Suprapubic skin (tissue), 4 donors: ENCODE measurements around the gene CDPF1.

Experiments
- POLR2A ChIP-seq, 2 donors: fragments of 450-650 bp; IDR thresholded peaks; one replicate each; pipeline ENCODE4 v1.6.1; 2017; ENCODE audit warnings: antibody characterized with exemption in 2 of 2, mild to moderate bottlenecking in 2 of 2, moderate library complexity in 2 of 2
- POLR2AphosphoS5 ChIP-seq, 3 donors: sonication (generic); formaldehyde crosslinking; IDR thresholded peaks; one replicate each; pipeline ENCODE4 v1.6.1; 2017; ENCODE audit warnings: antibody characterized with exemption in 3 of 3
- TF ChIP-seq, protein P1 (sequence below), 2 donors: fragments of 200-600 bp in 1 of 2; fragments of 450-650 bp in 1 of 2; sonication (generic) in 1 of 2; IDR thresholded peaks; one replicate each; pipeline ENCODE4 v1.5.1; 2016 to 2019; ENCODE audit warnings: antibody characterized with exemption in 2 of 2, mild to moderate bottlenecking in 1 of 2, moderate library complexity in 1 of 2

DNA sequence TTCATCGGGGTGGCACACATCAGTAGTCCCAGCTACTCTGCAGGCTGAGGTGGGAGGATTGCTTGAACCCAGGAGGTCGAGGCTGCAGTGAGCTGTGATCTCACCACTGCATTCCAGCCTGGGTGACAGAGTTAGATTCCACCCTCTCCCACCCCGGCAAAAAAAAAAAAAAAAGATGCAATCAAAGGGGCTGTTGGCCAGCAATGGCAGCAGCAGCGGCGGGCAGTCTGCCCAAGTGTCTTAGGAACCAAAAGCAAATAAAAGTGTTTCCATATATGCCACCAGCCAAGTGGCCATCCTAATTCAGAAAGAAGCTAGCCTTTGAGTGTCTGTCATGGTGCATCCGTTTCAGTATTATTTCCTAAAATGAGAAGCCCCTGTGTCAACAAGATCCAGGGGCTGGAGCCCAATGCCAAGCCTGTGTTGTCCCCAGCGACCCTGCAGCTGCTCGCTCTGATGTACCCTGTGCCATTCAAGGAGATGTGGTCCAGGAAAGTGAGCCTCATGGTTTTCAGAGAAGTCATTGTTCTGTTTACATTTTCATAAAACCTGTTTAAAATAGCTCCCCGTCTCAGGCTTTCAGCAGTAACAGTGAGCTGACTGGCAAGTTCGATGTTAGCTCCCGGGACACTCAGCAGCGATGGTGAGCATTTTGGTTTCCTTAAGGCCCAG, 12.5 kb downstream of the CDPF1 start:
- TF ChIP-seq, protein P1, sequence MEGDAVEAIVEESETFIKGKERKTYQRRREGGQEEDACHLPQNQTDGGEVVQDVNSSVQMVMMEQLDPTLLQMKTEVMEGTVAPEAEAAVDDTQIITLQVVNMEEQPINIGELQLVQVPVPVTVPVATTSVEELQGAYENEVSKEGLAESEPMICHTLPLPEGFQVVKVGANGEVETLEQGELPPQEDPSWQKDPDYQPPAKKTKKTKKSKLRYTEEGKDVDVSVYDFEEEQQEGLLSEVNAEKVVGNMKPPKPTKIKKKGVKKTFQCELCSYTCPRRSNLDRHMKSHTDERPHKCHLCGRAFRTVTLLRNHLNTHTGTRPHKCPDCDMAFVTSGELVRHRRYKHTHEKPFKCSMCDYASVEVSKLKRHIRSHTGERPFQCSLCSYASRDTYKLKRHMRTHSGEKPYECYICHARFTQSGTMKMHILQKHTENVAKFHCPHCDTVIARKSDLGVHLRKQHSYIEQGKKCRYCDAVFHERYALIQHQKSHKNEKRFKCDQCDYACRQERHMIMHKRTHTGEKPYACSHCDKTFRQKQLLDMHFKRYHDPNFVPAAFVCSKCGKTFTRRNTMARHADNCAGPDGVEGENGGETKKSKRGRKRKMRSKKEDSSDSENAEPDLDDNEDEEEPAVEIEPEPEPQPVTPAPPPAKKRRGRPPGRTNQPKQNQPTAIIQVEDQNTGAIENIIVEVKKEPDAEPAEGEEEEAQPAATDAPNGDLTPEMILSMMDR (IDR thresholded peaks at IDR 0.05) = no peak
- TF ChIP-seq POLR2A (IDR thresholded peaks at IDR 0.05) = no peak
- no peak for TF ChIP-seq POLR2AphosphoS5 (IDR thresholded peaks at IDR 0.05)
